IPS-NIHi7 (cell line): Measurements from ENCODE around the gene LCN10.

Source experiments
- DNase-seq: peaks from one replicate; pipeline ENCODE4 v3.0.0; 2012; ENCODE audit warnings: mixed read lengths; ENCODE audit errors: extremely low spot score

LCN10 gene

DNA sequence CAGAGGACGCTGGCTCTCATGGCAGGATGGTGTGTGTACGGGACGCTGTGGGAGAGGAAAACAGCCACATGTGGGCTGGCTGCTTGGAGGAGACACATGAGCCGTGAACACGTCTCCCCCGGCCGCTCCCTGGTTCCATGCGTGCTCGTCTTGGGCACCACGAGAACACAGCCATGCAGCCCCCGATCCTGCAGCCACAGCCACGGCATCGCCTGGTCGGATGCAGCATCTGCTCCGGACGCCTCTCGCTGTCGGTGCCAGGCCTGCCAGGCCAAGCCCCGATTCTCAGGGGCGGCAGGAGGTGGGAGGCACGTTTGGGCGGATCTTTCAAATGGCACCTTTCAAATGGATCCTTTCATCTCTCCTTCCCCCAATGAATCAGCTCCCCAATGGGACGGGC, 3.2 kb downstream of the LCN10 start:
- DNase-seq, result no peak

DNA sequence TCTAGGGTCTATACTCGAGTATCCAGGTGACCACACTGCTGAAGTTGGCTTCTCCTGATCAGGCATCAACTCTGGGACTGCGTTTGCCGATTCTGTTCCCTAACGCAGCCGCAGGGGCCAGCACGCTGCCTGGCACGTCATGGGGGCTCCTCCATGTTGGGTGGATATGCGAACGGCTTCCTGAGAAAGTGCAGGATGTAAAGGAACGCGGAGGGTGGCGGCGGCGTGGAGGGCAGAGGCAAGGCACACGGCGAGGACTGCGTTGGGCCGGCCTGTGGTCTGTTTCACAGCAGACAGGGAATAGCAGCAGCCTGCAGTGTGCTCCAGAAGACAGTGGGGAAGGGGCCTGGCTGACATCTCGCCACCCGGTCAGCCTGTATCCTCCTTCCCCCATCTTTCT, 3.8 kb downstream of the LCN10 start:
- no peak for DNase-seq

DNA sequence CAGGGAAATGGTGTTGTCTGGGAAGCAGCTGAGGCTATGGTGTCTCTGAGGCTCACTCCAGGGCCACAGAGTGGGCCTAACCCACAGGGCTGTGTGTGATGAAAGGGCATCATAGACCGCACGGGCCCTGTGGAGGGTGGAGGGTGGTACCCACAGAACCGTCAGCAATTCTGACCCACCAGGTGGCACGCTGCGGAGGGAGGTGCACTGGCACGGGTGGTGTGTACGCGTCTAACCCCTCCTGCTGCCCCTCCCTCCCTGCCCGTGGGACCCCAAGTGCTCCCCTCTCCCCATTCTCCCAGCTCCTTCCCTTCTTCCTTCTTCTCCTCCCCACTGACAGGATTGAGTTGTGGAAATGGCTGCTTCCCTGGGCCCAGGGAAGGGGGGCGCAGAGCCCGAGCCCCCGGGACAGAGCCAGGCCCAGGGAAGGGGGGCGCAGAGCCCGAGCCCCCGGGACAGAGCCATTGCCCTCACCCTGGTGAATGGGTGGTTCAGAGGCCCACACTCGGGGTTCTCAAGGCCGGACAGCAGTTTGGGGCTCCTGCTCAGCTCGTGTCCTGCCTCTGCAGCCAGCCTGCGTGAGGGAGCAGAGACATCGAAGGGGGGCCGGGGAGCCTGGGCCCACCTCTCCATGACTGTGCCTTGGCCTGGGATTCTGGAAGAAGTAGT, 6.8 kb downstream of the LCN10 start:
- DNase-seq, result no peak

DNA sequence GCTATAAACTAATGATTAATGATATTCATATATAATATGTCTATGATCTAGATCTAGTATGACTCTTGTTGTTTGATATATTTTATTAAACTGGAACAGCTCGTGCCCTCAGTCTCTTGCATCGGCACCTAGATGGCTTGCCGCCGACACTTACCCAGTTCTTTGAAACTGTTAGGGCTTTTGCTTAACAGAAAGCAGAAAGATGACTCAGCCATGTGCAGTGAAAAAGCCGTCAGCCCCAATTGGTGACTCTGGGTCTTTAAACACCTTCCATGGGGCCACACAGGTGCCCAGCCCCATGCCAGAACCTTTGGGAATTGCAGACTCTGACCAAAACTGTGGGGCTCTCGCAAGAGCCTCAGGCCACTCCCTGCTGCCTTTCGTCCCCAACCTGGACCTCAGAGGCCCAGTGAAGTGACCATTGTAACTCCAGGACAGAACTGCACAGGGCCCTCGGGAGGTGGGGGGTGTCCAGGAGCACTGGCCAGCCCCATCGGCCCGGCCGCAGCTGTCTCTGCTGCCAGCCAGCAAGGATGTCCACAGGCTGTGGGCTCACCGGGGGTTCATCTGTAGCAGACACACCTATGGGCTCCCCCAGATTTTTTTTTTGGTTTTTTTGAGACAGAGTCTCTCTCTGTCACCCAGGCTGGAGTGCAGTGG, 7.8 kb downstream of the LCN10 start:
- DNase-seq, result no peak

DNA sequence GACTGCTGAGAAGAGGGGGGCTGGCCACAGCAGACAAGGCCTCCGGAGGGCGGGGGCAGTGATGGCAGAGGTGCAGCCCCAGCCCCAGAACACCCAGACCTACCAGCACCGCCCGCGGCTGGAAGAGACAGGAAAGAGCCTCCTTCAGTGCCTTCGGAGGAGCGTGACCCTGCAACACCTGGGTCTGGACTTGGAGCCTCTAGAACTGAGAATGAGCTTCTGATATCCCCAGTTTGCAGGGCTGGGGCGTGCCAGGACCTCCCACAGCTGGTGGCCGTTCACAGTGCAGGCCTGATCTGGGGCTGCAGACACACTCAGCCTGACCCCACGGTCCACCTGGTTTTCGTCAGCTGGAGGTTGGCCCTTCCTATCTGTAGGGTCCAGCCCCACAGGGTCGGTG, 9.1 kb downstream of the LCN10 start:
- DNase-seq, result no peak

DNA sequence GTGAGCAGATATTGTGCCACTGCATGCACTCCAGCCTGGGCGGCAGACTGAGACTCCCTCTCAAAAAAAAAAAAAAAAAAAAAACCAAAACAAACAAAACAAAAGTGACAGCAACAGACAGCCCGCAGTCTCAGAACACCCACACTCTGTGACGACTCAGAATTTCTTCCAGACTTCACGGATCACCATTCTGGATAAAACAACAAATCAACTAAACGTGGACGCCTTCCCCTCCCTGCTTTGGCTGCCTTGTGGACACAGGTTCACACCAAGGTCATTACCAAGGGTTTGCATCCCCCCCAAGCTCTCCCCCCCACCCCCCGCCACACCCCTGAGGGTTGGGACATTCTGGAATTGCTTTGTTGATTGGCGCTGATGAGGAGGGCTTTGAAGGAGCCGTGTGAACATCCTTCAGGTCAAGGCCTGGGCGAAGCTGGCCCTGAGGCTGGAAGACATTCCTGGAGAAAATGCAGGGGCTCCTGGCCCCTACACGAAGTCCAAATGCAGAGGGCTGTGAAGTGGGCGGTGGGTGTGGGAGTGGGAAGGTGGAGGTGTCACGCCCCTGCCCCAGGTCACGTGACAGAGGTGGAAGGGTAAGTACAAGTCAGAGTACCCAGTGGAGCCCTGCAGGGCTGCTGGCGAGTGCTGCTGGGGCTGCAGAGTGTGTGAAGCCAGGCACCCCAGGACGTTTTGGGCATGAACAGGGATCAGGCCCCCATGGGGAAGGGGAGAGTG, 10.1 kb downstream of the LCN10 start:
- no peak for DNase-seq

GRCh38 chr9:136729926-136730325, 12.8 kb downstream of the LCN10 start:
- no peak for DNase-seq

- no peak for DNase-seq
These were observed 13.6 kb downstream of the LCN10 start for GRCh38 chr9:136729144-136729543.

- DNase-seq, result peak; percentile 68
These were observed 14.1 kb downstream of the LCN10 start for GRCh38 chr9:136728548-136729123.

DNA sequence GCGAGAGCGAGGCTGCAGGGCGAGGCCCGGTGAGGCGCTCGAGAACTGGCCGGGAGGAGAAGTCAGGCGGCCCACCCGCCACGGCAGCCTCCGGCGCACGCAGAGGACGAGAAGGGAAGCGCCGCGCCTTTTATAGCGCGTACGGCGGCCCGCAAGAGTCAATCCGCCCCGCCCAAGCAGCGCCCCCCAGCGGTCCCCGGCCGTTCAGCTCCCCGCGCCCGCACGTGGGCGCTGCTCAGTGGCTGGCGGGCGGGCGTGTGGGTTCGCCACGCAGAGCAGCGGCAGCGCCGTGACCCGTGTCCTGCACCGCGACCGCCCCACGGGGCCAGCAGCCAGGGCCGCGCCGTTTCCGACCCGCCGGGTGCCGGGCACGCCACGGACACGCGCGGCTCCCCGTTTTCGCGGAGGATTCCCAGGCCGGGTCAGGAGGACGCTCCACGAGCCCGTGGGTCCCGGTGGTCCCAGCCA, 14.6 kb downstream of the LCN10 start:
- DNase-seq, result peak; percentile 89

GRCh38 chr9:136726631-136727191, 16.0 kb downstream of the LCN10 start:
- DNase-seq, result no peak

DNA sequence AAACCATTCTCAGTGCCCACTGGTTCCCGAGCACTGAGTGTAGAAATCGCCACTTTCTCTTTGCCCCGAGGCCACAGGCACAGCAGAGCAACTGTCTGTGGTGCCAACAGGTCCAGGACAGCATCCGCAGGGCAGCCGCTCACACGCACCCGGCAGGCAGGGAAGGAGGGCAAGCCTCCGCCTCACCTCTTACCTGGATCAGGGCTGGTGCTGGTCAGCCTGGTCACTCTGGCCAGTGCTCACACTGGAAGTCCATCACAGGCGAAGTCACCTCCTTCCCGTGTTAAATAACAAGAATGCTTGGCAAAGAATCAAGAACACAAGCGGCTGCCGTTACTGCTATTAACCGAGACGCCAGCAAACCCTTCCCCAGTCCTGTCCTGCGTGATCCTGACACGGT, 16.6 kb downstream of the LCN10 start:
- no peak for DNase-seq

DNA sequence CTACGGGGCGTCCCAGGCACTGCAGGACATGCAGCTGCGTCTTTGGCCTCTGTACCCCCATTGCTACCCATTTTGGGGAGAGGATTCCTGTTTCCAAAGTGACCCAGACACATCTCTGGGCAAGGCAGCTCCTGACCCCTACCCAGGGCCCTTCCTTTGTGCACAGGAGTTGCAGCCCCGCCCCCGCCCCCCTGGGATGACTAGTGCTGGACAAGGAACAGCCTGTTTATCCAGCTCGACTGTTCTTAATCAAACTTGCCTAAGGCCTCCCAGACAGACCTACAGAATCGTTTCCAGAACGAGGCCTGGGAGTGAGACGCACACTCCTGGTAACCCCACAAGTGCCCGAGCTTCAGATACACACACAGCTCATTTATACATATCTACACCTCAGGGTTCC, 17.1 kb downstream of the LCN10 start:
- DNase-seq, result no peak

- no peak for DNase-seq
These were observed 18.0 kb downstream of the LCN10 start for GRCh38 chr9:136724772-136725171.

DNA sequence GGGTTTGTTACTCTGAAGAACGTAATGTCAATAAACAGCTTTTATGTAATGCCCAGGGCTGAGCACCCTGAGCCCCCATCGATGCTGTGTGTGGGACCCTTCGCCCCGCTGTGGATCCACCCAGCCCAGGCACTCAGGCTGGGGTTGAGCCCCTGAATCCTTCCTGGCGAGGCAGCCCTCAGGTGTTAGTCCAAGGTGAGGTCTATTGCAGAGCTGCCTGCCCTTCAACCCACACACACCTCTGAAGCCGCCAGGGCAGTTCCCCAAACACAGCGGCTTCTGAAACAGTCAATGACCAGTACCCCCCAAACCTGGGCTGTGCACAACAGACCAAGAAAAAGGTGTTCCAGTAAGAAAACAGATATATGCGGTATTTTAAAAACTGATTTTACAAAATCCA, 18.8 kb downstream of the LCN10 start:
- DNase-seq, result no peak

DNA sequence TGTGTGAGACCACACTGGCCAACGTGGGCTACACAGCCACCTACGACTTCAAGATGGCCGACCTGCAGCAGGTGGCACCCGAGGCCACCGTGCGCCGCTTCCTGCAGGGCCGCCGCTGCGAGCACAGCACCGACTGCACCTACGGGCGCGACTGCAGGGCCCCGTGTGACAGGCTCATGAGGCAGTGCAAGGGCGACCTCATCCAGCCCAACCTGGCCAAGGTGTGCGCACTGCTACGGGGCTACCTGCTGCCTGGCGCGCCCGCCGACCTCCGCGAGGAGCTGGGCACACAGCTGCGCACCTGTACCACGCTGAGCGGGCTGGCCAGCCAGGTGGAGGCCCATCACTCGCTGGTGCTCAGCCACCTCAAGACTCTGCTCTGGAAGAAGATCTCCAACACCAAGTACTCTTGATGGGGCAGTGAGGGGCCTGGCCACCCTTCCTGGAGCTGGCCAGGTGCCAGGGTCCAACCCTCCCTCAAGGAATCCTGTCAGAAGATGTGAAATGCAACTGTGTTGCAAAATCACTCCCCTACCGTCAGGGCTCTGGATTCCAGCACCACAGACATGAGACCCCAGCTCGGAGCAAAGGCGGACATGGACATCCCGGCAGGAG, 19.3 kb downstream of the LCN10 start:
- no peak for DNase-seq

GRCh38 chr9:136722969-136723356, 19.8 kb downstream of the LCN10 start:
- DNase-seq, result no peak

DNA sequence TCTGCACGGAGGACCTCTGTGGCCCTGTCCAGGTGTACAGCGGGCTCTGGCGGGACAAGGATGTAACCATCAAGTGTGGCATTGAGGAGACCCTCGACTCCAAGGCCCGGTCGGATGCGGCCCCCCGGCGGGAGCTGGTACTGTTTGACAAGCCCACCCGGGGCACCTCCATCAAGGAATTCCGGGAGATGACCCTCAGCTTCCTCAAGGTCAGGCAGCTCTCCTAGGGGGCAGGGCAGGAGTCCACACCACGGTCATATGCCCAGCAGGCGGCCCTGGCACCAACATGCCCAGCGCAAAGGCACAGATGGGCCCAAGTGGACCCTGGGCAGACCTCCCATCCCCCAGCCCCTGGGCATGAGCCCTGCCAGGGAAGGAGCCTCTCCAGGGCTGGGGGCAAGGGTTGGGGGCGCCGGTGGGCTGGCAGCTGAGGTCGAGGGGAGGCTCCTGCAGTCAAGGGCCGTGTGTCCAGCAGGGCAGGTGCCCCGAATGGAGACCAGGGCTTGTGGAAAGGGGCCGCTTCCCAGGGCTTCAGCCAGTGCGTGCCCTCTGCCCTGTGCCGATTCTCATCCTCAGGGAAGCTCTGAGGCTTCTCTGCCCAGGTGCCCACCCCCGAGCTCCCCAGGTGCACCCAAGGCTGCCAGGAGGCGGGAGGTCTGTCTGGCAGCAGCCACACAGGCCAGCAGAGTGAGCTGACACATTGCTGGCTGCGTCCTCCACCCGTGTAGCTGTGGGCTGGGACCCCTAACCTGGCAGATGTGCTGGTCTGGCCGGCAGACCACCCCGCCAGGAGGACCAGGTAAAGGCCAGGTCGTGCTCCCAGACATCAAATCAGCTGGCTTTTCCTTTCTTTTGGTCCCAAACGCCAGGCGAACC, 20.4 kb downstream of the LCN10 start:
- no peak for DNase-seq

DNA sequence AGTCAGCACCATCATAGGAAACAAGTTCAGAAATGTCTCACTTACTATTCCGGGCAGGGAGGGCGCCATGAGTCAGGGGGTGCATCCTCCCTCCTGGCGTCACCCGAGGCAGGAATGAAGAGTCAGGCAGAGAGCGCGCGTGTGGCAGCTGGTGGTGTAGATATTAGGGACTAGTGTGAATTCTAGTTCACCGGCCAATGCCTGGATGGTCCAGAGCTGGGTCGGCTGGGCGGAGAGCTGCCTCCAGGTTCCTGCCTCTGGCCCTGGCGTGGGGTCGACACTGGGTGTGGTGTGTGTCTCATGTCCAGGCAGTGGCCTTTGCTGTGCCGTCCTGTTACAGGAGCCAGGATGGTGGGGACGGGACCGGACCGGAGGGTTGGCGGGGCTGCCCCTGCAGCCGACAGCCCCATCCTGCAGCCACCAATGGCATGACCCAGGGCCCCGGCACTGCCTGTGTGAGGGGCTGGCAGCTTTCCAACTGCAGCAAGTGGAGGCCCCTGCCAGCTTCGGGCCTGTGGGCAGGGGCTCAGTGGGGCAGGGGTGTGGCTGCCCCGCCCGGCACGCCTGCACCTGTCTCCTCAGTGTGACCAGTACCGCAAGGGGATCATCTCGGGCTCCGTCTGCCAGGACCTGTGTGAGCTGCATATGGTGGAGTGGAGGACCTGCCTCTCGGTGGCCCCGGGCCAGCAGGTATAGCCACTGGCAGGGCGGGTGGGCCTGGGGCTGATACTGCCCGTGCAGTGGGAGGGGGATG, 21.2 kb downstream of the LCN10 start:
- no peak for DNase-seq

- DNase-seq, result no peak
These were observed 21.8 kb downstream of the LCN10 start for GRCh38 chr9:136720898-136721338.
